ENCODE measurements around the gene MYO1B. TPM values are rescaled to one million over a fixed set of nuclear protein-coding genes. Genes with fewer than 3 reads are reported as not detected.

MYO1B gene
- total and polyA plus RNA-seq, 3 experiments from 2014 or later: 0.12 to 4.6 (median 3.9) TPM

DNA sequence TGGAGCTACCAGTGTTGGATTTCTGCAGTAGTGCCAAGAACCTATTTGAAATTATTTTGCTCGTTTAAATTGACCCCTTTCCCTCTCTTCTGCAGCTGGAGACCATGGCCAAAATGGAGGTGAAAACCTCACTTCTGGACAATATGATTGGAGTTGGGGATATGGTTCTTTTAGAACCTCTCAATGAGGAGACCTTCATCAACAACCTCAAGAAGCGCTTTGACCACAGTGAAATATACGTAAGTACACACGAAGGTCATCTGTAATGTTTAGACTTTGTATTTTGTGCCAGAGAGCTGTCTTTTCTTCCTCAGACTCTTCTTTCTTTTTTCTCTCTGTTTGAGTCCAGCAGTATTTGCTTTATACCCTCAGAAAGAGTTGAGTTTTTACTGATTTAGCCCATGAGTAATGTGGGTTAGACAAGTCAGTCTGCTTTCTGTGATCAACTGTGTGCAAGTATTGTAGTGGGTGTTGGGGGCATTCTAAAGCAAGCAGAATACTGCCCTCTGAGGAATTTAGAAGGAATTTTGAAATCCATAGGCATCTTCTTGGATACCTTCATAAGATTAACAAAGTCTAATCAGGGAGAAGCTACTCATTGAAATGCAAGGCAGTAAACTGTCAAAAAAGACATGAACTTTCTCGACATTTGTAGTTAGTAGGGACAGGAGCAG lies 31.7 kb downstream of the MYO1B start:
- CTCF ChIA-PET: no interaction called here

DNA sequence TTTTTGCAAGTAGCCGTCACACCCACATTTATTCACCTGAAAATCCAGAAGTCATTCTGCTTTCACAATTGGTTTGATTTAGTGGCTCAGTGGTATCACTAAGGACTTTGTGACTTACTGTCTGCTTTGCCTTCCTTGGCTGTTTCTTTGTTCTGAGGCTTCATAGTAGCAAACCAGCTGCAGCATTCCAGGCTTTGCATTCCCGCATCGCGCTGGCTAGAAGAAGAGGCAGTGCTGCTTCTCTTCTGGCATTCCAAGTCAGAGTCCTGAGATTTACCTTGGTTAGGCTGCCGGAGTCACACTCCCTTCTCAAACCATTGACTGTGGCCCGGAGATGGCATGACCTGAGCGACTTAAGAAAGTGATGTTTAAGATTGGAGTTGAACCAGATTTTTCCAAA lies 35.1 kb downstream of the MYO1B start:
- Histone ChIP-seq H3K4me3 (ENCODE audit: low read length) (no peak overlapping the region), H3K4me1 (ENCODE audit: insufficient read depth, low read length) (no peaks in the 10 kb centered on the region), H3K36me3 (ENCODE audit: insufficient read depth, low read length) (no peaks in the 10 kb centered on the region), H3K9me3 (ENCODE audit: low read length) (no peaks in the 10 kb centered on the region), H3K27ac (ENCODE audit: low read depth, low read length) (no peak overlapping the region), H3K27me3 (ENCODE audit: insufficient read depth, low read length, poor library complexity, severe bottlenecking) (no peaks in the 10 kb centered on the region)
- CTCF ChIA-PET: no interaction called here
- Mint-ChIP-seq H3K4me1 (no peaks in the 10 kb centered on the region), H3K27ac (no peak overlapping the region), H3K36me3 (no peaks in the 10 kb centered on the region), H3K4me3 (no peak overlapping the region), H3K27me3 (peaks cover 12 to 19% of the 10 kb centered on the region in 2 donors), H3K9me3 (no peaks in the 10 kb centered on the region)
- DNase-seq: no peak
- POLR2A ChIA-PET: no interaction called here

More for the DNA sequence above, 31.7 kb downstream of the MYO1B start:
- peaks cover 19 to 33% of the 10 kb centered on the region in 2 donors for H3K27me3 Mint-ChIP-seq
- H3K9me3 Mint-ChIP-seq: no peaks in the 10 kb centered on the region
- no peak overlapping the region for H3K4me3 Mint-ChIP-seq
- H3K27ac Mint-ChIP-seq: no peak overlapping the region
- H3K36me3 ChIP-seq (ENCODE audit: insufficient read depth, low read length): no peaks in the 10 kb centered on the region
- POLR2A ChIA-PET: no interaction called here
- no peak overlapping the region for H3K27ac ChIP-seq (ENCODE audit: low read depth, low read length)
- no peaks in the 10 kb centered on the region for H3K4me1 ChIP-seq (ENCODE audit: insufficient read depth, low read length)
- H3K36me3 Mint-ChIP-seq: no peaks in the 10 kb centered on the region
- H3K9me3 ChIP-seq (ENCODE audit: low read length): no peaks in the 10 kb centered on the region
- DNase-seq: no peak
- no peak overlapping the region for H3K4me3 ChIP-seq (ENCODE audit: low read length)
- H3K4me1 Mint-ChIP-seq: no peaks in the 10 kb centered on the region
- H3K27me3 ChIP-seq (ENCODE audit: insufficient read depth, low read length, poor library complexity, severe bottlenecking): no peaks in the 10 kb centered on the region

DNA sequence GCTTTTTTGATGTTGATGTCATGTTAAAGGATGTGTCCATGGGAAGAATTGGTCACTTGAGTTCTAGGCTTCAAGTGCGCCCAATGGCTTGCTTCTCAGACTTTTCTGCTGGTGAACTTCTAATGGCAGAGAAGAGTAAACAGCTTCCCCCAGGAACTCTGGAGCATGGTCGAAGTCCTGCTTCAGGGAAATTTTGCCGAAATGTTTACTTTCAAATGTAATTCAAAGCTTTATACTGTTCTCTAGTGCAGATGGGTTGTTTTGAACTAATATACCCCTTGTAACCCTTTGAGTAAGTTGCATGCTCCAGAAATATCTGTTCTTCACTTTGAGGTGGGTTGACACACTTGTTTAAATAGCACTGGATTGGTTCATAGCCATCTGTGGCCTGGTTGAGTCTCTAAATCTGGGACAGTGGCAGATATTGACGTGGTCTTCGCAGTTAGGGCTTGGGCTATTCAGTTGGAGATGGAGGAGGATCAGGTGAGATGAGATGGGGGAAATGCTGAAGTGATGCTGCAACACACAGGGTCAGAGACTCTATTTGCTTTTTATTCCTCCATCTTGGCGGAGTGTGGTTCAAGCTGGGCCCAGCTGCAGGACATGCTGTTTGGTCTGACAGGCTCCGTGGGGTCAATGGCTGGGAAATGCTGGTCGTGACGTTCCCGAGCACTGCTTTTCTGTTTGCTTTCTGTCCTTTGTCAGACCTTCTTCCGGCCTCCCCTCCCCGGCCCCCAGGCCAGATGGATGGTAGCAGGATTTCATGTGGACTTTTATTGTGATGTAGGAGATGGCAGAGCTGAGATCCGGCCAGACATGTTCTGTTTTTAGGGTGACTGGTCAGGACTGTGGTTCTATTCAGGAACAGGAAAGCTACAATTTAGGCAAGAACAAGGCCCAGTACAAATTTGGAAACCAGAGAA lies 35.9 kb downstream of the MYO1B start:
- Histone ChIP-seq H3K9me3 (ENCODE audit: low read length) (no peaks in the 10 kb centered on the region), H3K4me1 (ENCODE audit: insufficient read depth, low read length) (no peaks in the 10 kb centered on the region), H3K4me3 (ENCODE audit: low read length) (no peak overlapping the region), H3K36me3 (ENCODE audit: insufficient read depth, low read length) (no peaks in the 10 kb centered on the region), H3K27ac (ENCODE audit: low read depth, low read length) (no peak overlapping the region), H3K27me3 (ENCODE audit: insufficient read depth, low read length, poor library complexity, severe bottlenecking) (no peaks in the 10 kb centered on the region)
- CTCF ChIA-PET: no interaction called here
- no peaks in the 10 kb centered on the region for H3K4me1 Mint-ChIP-seq
- H3K9me3 Mint-ChIP-seq: no peaks in the 10 kb centered on the region
- H3K36me3 Mint-ChIP-seq: no peaks in the 10 kb centered on the region
- no peak for DNase-seq
- no peak overlapping the region for H3K27ac Mint-ChIP-seq
- H3K27me3 Mint-ChIP-seq: peaks cover 11% of the 10 kb centered on the region in 2 donors
- POLR2A ChIA-PET: no interaction called here
- no peak overlapping the region for H3K4me3 Mint-ChIP-seq

DNA sequence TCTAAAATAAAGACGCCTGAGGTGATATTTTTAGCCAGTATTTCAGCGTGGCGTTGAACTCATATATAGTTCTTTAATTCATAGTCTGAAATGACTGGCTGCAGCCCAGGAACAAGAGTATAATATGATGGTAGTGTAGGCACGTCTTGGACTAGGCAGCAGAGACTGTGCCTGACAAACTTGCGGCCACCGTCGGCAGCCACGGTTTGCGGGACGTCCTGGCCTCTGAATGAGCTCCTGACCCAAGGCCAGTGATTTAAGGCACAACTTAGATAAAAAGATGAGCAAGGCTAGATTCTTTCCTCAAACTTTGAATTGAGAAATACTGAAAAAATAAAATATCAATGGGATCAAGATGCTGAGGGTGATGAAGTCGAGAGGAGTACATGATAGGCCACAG lies 40.0 kb downstream of the MYO1B start:
- H3K27ac ChIP-seq (ENCODE audit: low read depth, low read length): no peak overlapping the region
- no peaks in the 10 kb centered on the region for H3K27me3 ChIP-seq (ENCODE audit: insufficient read depth, low read length, poor library complexity, severe bottlenecking)
- peaks cover 3 to 4% of the 10 kb centered on the region in 2 donors for H3K27me3 Mint-ChIP-seq
- no peak for DNase-seq
- POLR2A ChIA-PET: no interaction called here
- no peaks in the 10 kb centered on the region for H3K36me3 ChIP-seq (ENCODE audit: insufficient read depth, low read length)
- no peaks in the 10 kb centered on the region for H3K9me3 ChIP-seq (ENCODE audit: low read length)
- no peaks in the 10 kb centered on the region for H3K9me3 Mint-ChIP-seq
- H3K36me3 Mint-ChIP-seq: no peaks in the 10 kb centered on the region
- no peaks in the 10 kb centered on the region for H3K4me1 Mint-ChIP-seq
- H3K27ac Mint-ChIP-seq: no peak overlapping the region
- no peaks in the 10 kb centered on the region for H3K4me1 ChIP-seq (ENCODE audit: insufficient read depth, low read length)
- CTCF ChIA-PET: no interaction called here
- H3K4me3 ChIP-seq (ENCODE audit: low read length): no peak overlapping the region
- H3K4me3 Mint-ChIP-seq: no peak overlapping the region

DNA sequence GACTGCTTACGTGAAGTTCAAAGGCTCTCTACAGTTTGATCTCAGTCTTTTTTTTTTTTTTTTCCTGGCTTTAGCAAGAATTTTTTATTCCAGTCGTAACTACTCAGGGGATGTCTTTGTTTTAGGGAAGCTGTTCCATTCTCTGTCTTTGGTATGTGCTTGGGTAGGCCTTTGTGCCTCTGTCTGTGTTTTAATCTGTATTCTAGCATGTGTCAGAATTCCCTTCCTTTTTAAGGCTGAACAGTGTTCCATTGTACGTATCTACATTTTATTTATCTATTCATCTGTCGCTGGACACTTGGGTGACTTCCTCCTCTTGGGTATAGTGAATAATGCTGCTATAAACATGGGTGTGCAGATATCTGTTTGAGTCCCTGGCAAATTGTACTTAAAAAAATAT lies 42.6 kb downstream of the MYO1B start:
- Mint-ChIP-seq H3K36me3 (no peaks in the 10 kb centered on the region), H3K27me3 (peaks cover 1 to 3% of the 10 kb centered on the region in 2 donors), H3K9me3 (no peaks in the 10 kb centered on the region), H3K27ac (no peak overlapping the region), H3K4me3 (no peak overlapping the region), H3K4me1 (no peaks in the 10 kb centered on the region)
- H3K27me3 ChIP-seq (ENCODE audit: insufficient read depth, low read length, poor library complexity, severe bottlenecking): no peaks in the 10 kb centered on the region
- no peaks in the 10 kb centered on the region for H3K36me3 ChIP-seq (ENCODE audit: insufficient read depth, low read length)
- ChIA-PET POLR2A (interaction anchor here (0.6 kb wide), 1 partner anchor 238 kb away, joined by 3 read pairs; no protein-coding TSS in a partner anchor), CTCF (no interaction called here)
- no peaks in the 10 kb centered on the region for H3K4me1 ChIP-seq (ENCODE audit: insufficient read depth, low read length)
- no peak overlapping the region for H3K4me3 ChIP-seq (ENCODE audit: low read length)
- no peak overlapping the region for H3K27ac ChIP-seq (ENCODE audit: low read depth, low read length)
- no peak for DNase-seq
- no peaks in the 10 kb centered on the region for H3K9me3 ChIP-seq (ENCODE audit: low read length)

DNA sequence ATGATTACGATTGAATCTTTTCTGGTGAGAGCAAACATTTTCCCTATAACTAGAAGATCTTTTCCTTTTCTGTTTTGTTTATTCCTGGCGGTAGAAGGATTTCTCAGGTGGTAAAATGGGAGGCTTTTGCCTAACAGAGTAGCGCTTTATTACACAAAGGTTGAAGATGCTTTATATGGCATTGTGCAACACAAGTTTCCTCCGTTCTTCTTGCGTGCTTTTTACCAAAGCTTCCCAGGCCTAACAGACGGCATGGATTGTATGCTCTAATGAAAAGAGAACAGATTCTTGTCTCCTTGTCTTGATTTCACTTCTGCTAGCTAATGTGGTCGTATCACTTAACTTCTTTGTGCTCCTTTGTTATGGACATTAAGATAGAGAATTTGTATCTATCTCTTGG lies 43.8 kb downstream of the MYO1B start:
- Histone ChIP-seq H3K36me3 (ENCODE audit: insufficient read depth, low read length) (no peaks in the 10 kb centered on the region), H3K27ac (ENCODE audit: low read depth, low read length) (no peak overlapping the region), H3K4me1 (ENCODE audit: insufficient read depth, low read length) (no peaks in the 10 kb centered on the region), H3K27me3 (ENCODE audit: insufficient read depth, low read length, poor library complexity, severe bottlenecking) (no peaks in the 10 kb centered on the region), H3K4me3 (ENCODE audit: low read length) (no peak overlapping the region), H3K9me3 (ENCODE audit: low read length) (no peaks in the 10 kb centered on the region)
- ChIA-PET POLR2A (no interaction called here), CTCF (no interaction called here)
- Mint-ChIP-seq H3K27ac (no peak overlapping the region), H3K4me1 (no peaks in the 10 kb centered on the region), H3K4me3 (no peak overlapping the region), H3K27me3 (peaks cover 1 to 3% of the 10 kb centered on the region in 2 donors), H3K9me3 (no peaks in the 10 kb centered on the region), H3K36me3 (no peaks in the 10 kb centered on the region)
- no peak for DNase-seq

DNA sequence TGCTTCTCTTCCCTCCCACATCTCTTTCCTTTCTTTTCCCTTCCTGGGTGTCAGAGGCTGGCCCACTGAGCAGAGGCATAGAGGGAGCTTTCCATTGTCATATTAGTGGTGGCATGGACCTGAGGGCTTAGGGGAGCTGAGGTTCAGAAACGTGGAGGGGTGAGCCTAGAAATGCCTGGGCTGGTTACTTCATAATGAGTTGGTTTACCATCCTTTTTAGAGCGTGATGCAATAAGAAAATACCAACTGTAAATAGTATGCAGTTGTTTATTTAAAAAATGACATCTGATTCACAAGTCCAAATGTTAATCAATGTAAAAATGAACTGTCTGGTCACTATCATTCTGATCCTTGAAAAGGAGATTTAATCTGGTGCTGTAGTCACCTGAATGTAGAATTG lies 46.3 kb downstream of the MYO1B start:
- no peak overlapping the region for H3K27ac Mint-ChIP-seq
- H3K4me1 Mint-ChIP-seq: no peaks in the 10 kb centered on the region
- H3K9me3 Mint-ChIP-seq: no peaks in the 10 kb centered on the region
- Histone ChIP-seq H3K9me3 (ENCODE audit: low read length) (no peaks in the 10 kb centered on the region), H3K36me3 (ENCODE audit: insufficient read depth, low read length) (no peaks in the 10 kb centered on the region), H3K4me1 (ENCODE audit: insufficient read depth, low read length) (no peaks in the 10 kb centered on the region), H3K27ac (ENCODE audit: low read depth, low read length) (no peak overlapping the region), H3K27me3 (ENCODE audit: insufficient read depth, low read length, poor library complexity, severe bottlenecking) (no peaks in the 10 kb centered on the region), H3K4me3 (ENCODE audit: low read length) (no peak overlapping the region)
- no peak overlapping the region for H3K4me3 Mint-ChIP-seq
- no peaks in the 10 kb centered on the region for H3K36me3 Mint-ChIP-seq
- H3K27me3 Mint-ChIP-seq: peaks cover 1 to 7% of the 10 kb centered on the region in 2 donors
- no peak for DNase-seq
- CTCF ChIA-PET: interaction anchor here (1.8 kb wide), 1 partner anchor 45 kb away, joined by 3 read pairs; no protein-coding TSS in a partner anchor
- POLR2A ChIA-PET: no interaction called here

DNA sequence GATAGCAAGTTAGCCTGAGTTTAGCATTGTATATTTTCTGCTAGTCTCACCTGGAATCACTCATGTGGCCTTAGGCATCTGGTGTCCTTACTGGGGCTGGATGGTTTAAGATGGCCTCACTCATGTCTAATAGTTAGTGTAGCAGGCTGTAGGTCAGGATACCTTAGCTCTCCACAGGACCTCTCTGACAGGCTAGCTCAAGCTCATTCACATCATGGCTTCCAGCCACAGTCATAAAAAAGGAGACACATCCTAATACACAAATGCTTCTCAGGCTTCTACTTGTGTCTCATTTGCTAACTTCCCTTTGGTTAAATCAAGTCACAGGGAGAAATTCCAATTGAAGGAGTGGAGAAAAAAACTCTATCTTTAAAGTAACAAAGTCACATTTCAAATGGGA lies 47.7 kb downstream of the MYO1B start:
- no peaks in the 10 kb centered on the region for H3K9me3 Mint-ChIP-seq
- ChIA-PET CTCF (no interaction called here), POLR2A (no interaction called here)
- Histone ChIP-seq H3K27me3 (ENCODE audit: insufficient read depth, low read length, poor library complexity, severe bottlenecking) (no peaks in the 10 kb centered on the region), H3K36me3 (ENCODE audit: insufficient read depth, low read length) (no peaks in the 10 kb centered on the region), H3K27ac (ENCODE audit: low read depth, low read length) (no peak overlapping the region), H3K9me3 (ENCODE audit: low read length) (no peaks in the 10 kb centered on the region), H3K4me1 (ENCODE audit: insufficient read depth, low read length) (no peaks in the 10 kb centered on the region), H3K4me3 (ENCODE audit: low read length) (no peak overlapping the region)
- DNase-seq: no peak
- H3K27me3 Mint-ChIP-seq: peaks cover 1 to 7% of the 10 kb centered on the region in 2 donors
- H3K4me3 Mint-ChIP-seq: no peak overlapping the region
- H3K27ac Mint-ChIP-seq: no peak overlapping the region
- no peaks in the 10 kb centered on the region for H3K36me3 Mint-ChIP-seq
- no peaks in the 10 kb centered on the region for H3K4me1 Mint-ChIP-seq

Data from CD8-positive, alpha-beta memory T cell (primary cell).